ENCODE measurements around the gene SLC28A3. TPM values are rescaled to one million over a fixed set of nuclear protein-coding genes. Genes with fewer than 3 reads are reported as not detected.

SLC28A3 gene
- total RNA-seq, 3 donors from 2014 or later (not counting 1 experiment from before 2014, with no cell fraction given) = 0.16 to 1.6 TPM; not detected in 1

GRCh38 chr9:84303061-84303460 is 37.5 kb downstream of the SLC28A3 start:
- Histone ChIP-seq H3K27me3 (ENCODE audit: control insufficient read depth, insufficient read depth, low read length) (no peaks in the 10 kb centered on the region), H3K36me3 (ENCODE audit: control insufficient read depth, insufficient read depth, low read length) (no peaks in the 10 kb centered on the region), H3K27ac (ENCODE audit: low read length) (no peak overlapping the region), H3K4me1 (ENCODE audit: control insufficient read depth, insufficient read depth, low read length) (no peaks in the 10 kb centered on the region), H3K9me3 (ENCODE audit: control insufficient read depth, insufficient read depth, low read length) (no peaks in the 10 kb centered on the region), H3K4me3 (ENCODE audit: low read length) (no peak overlapping the region)
- DNase-seq (no peak), ATAC-seq (no peak)
- no peak overlapping the region for H3K4me3 Mint-ChIP-seq
- H3K27ac Mint-ChIP-seq = no peak overlapping the region
- 94% methylated on average over 2 of the region's 4 CpGs for WGBS (ENCODE audit: insufficient coverage)
- no peaks in the 10 kb centered on the region for H3K9me3 Mint-ChIP-seq
- no peaks in the 10 kb centered on the region for H3K36me3 Mint-ChIP-seq
- no peak for TF ChIP-seq CTCF (IDR thresholded peaks at IDR 0.05)
- no peaks in the 10 kb centered on the region for H3K4me1 Mint-ChIP-seq
- no peaks in the 10 kb centered on the region for H3K27me3 Mint-ChIP-seq (ENCODE audit: low read depth in 2 of 2)
- intact Hi-C loops (cut with micrococcal nuclease) = no loop called here

- no peaks in the 10 kb centered on the region for H3K27me3 Mint-ChIP-seq (ENCODE audit: low read depth in 2 of 2)
- Histone ChIP-seq H3K4me3 (ENCODE audit: low read length) (no peak overlapping the region), H3K36me3 (ENCODE audit: control insufficient read depth, insufficient read depth, low read length) (no peaks in the 10 kb centered on the region), H3K9me3 (ENCODE audit: control insufficient read depth, insufficient read depth, low read length) (no peaks in the 10 kb centered on the region), H3K27me3 (ENCODE audit: control insufficient read depth, insufficient read depth, low read length) (no peaks in the 10 kb centered on the region), H3K27ac (ENCODE audit: low read length) (no peak overlapping the region), H3K4me1 (ENCODE audit: control insufficient read depth, insufficient read depth, low read length) (no peaks in the 10 kb centered on the region)
- no peak for TF ChIP-seq CTCF (IDR thresholded peaks at IDR 0.05)
- no peaks in the 10 kb centered on the region for H3K36me3 Mint-ChIP-seq
- 79% methylated on average over 2 of the region's 3 CpGs for WGBS (ENCODE audit: insufficient coverage)
- no peak overlapping the region for H3K4me3 Mint-ChIP-seq
- no peak for ATAC-seq
- intact Hi-C loops (cut with micrococcal nuclease) = no loop called here
- no peak for DNase-seq
- no peak overlapping the region for H3K27ac Mint-ChIP-seq
- H3K4me1 Mint-ChIP-seq = no peaks in the 10 kb centered on the region
- no peaks in the 10 kb centered on the region for H3K9me3 Mint-ChIP-seq
Observed at GRCh38 chr9:84301851-84302250, 38.7 kb downstream of the SLC28A3 start.

GRCh38 chr9:84300271-84300670 is 40.3 kb downstream of the SLC28A3 start:
- no peaks in the 10 kb centered on the region for H3K36me3 ChIP-seq (ENCODE audit: control insufficient read depth, insufficient read depth, low read length)
- no peak overlapping the region for H3K4me3 Mint-ChIP-seq
- no peak for ATAC-seq
- intact Hi-C loops (cut with micrococcal nuclease) = no loop called here
- H3K4me3 ChIP-seq (ENCODE audit: low read length) = no peak overlapping the region
- no peaks in the 10 kb centered on the region for H3K27me3 ChIP-seq (ENCODE audit: control insufficient read depth, insufficient read depth, low read length)
- H3K4me1 ChIP-seq (ENCODE audit: control insufficient read depth, insufficient read depth, low read length) = peaks cover 15% of the 10 kb centered on the region
- no peaks in the 10 kb centered on the region for H3K9me3 Mint-ChIP-seq
- no peaks in the 10 kb centered on the region for H3K27me3 Mint-ChIP-seq (ENCODE audit: low read depth in 2 of 2)
- H3K36me3 Mint-ChIP-seq = no peaks in the 10 kb centered on the region
- TF ChIP-seq CTCF (IDR thresholded peaks at IDR 0.05) = no peak
- no peak overlapping the region for H3K27ac Mint-ChIP-seq
- 85% methylated on average over 5 of the region's 5 CpGs for WGBS (ENCODE audit: insufficient coverage)
- no peak overlapping the region for H3K27ac ChIP-seq (ENCODE audit: low read length)
- DNase-seq = no peak
- H3K9me3 ChIP-seq (ENCODE audit: control insufficient read depth, insufficient read depth, low read length) = no peaks in the 10 kb centered on the region
- H3K4me1 Mint-ChIP-seq = peaks cover 9 to 12% of the 10 kb centered on the region in 2 donors

- H3K4me1 ChIP-seq (ENCODE audit: control insufficient read depth, insufficient read depth, low read length) = peaks cover 31% of the 10 kb centered on the region
- Mint-ChIP-seq H3K4me3 (no peak overlapping the region), H3K36me3 (no peaks in the 10 kb centered on the region), H3K27me3 (ENCODE audit: low read depth in 2 of 2) (no peaks in the 10 kb centered on the region), H3K9me3 (no peaks in the 10 kb centered on the region), H3K4me1 (peaks cover 31 to 33% of the 10 kb centered on the region in 2 donors), H3K27ac (peak overlapping the region in 1 of 2 donors; percentile 85)
- no peak for ATAC-seq
- 95% methylated on average over 4 of the region's 4 CpGs for WGBS (ENCODE audit: insufficient coverage)
- TF ChIP-seq CTCF (IDR thresholded peaks at IDR 0.05) = no peak
- no peak overlapping the region for H3K27ac ChIP-seq (ENCODE audit: low read length)
- intact Hi-C loops (cut with micrococcal nuclease) = no loop called here
- no peaks in the 10 kb centered on the region for H3K27me3 ChIP-seq (ENCODE audit: control insufficient read depth, insufficient read depth, low read length)
- H3K9me3 ChIP-seq (ENCODE audit: control insufficient read depth, insufficient read depth, low read length) = no peaks in the 10 kb centered on the region
- no peak overlapping the region for H3K4me3 ChIP-seq (ENCODE audit: low read length)
- H3K36me3 ChIP-seq (ENCODE audit: control insufficient read depth, insufficient read depth, low read length) = no peaks in the 10 kb centered on the region
- no peak for DNase-seq
Observed at GRCh38 chr9:84297162-84297821, 43.3 kb downstream of the SLC28A3 start.

Data from natural killer cell (primary cell).